H1 (cell line): ENCODE measurements around the gene KCNQ1. TPM values are rescaled to one million over a fixed set of nuclear protein-coding genes. Genes with fewer than 3 reads are reported as not detected.

ENCODE experiments used
- ATF3 ChIP-seq: IDR thresholded peaks from 2 replicates; pipeline ENCODE4 v1.6.1; 2011; ENCODE audit warnings: low read depth, mild to moderate bottlenecking, low read length; ENCODE audit not compliant: insufficient read depth
- EZH2 ChIP-seq: fragments of 200-600 bp; sonication (generic); IDR thresholded peaks from 2 replicates; pipeline ENCODE4 v1.7.1; 2012; ENCODE audit warnings: low read depth, mild to moderate bottlenecking, moderate library complexity, low read length, inconsistent platforms; ENCODE audit not compliant: severe bottlenecking
- HDAC2 ChIP-seq, 2 experiments: fragments of 300-600 bp in 1 of 2; sonication (generic) in 1 of 2; IDR thresholded peaks; 2 replicates each; pipeline ENCODE4 v1.6.1; 2011 to 2012; ENCODE audit warnings: low read depth in 2 of 2, low read length in 2 of 2, mild to moderate bottlenecking in 2 of 2, moderate library complexity in 2 of 2, borderline replicate concordance in 1 of 2, inconsistent platforms in 1 of 2
- polyA plus RNA-seq, 7 experiments: library from polyadenylated mRNA; depleted of rRNA in 3 of 7; stranded (reverse) in 5 of 7; unstranded in 2 of 7; fragments of >200 nt in 5 of 7; fragments of 200-250 nt in 2 of 7; gene quantifications; 1 replicate in 5 of 7; 2 replicates in 1 of 7; 4 replicates in 1 of 7; pipeline versions ENCODE4 v1.2.1 to v1.2.3, GENCODE V29; 2011 to 2013; ENCODE audit warnings: missing spikeins in 2 of 7, mixed read lengths in 2 of 7
- total RNA-seq: library from RNA; stranded (reverse); fragmentation: NEBNext Ultra II Directional; extraction: Animal tissue kit (Norgen Biotek cat#: 25700); gene quantifications from 2 replicates; pipeline ENCODE4 v1.2.1, GENCODE V29; 2021

The KCNQ1 gene
- total and polyA plus RNA-seq, 2 of the 8 experiments (the other 6 are each of a cell fraction or from before 2014, with no cell fraction given), result 1.9 to 2.0 TPM

- TF ChIP-seq ATF3 (no peak), EZH2 (no peak), HDAC2 (IDR thresholded peaks at IDR 0.05; ENCODE audit: borderline replicate concordance in 1 of 2, low read depth in 2 of 2, low read length in 2 of 2) (no peak)
- TF ChIP-seq, all 59 proteins: peak for 0
Observed at GRCh38 chr11:2715716-2716350, 271.0 kb downstream of the KCNQ1 start (continued).
